Panc1 (cell line): Measurements from ENCODE around the gene TAB2. TPM values are rescaled to one million over a fixed set of nuclear protein-coding genes. Genes with fewer than 3 reads are reported as not detected.

Experiments used
- ATAC-seq: fragments of 200-7000 bp; cut with Tn5 transposase; 2 replicates; pipeline ENCODE4 v1.9.1; 2020; ENCODE audit warnings: mild to moderate bottlenecking, moderate library complexity
- BruUV-seq: library from RNA; stranded (reverse); fragments of 400-500 nt; replicated peaks from 2 replicates; lab custom pipeline; 2021; lab: Mats Ljungman, UMichigan
- CTCF ChIA-PET: fragments of 300-600 bp; sonication (Branson Sonifier 250); formaldehyde crosslinking; loops from one replicate; lab custom pipeline; 2022; ENCODE audit warnings: antibody characterized with exemption; lab: Charles Lee
- POLR2A ChIA-PET: fragments of 300-600 bp; sonication (Branson Sonifier 250); formaldehyde crosslinking; loops from one replicate; lab custom pipeline; 2022; ENCODE audit warnings: antibody characterized with exemption; lab: Charles Lee
- DNase-seq: peaks from one replicate; pipeline ENCODE4 v3.0.0-alpha.2; 2010; ENCODE audit warnings: low read depth, low spot score
- H3K27ac ChIP-seq: 2 replicates; pipeline ENCODE4 v1.5.1; 2011; ENCODE audit warnings: mild to moderate bottlenecking, low read length, inconsistent platforms
- H3K27me3 ChIP-seq: fragments of 200-500 bp; sonication (Bioruptor generic); 2 replicates; pipeline ENCODE4 v1.6.0; 2014; ENCODE audit warnings: low read length, inconsistent platforms; ENCODE audit not compliant: control insufficient read depth, insufficient read depth
- H3K36me3 ChIP-seq: fragments of 200-500 bp; sonication (Bioruptor generic); 2 replicates; pipeline ENCODE4 v1.5.1; 2014; ENCODE audit warnings: inconsistent platforms, mild to moderate bottlenecking, low read length, moderate library complexity; ENCODE audit not compliant: control insufficient read depth, insufficient read depth
- H3K4me1 ChIP-seq: 2 replicates; pipeline ENCODE4 v1.5.1; 2011; ENCODE audit warnings: inconsistent platforms, mild to moderate bottlenecking, low read length, moderate library complexity; ENCODE audit not compliant: control insufficient read depth, insufficient read depth
- H3K4me3 ChIP-seq, 2 experiments: 2 replicates each; pipeline ENCODE4 v1.5.1; 2011 to 2012; ENCODE audit warnings: low read depth in 2 of 2, low read length in 2 of 2, mild to moderate bottlenecking in 2 of 2, inconsistent platforms in 1 of 2, moderate library complexity in 1 of 2
- H3K9me3 ChIP-seq: fragments of 200-500 bp; sonication (Bioruptor generic); 2 replicates; pipeline ENCODE4 v1.5.1; 2014; ENCODE audit warnings: low read depth, mild to moderate bottlenecking, inconsistent platforms, low read length, moderate library complexity; ENCODE audit not compliant: control insufficient read depth, insufficient read depth
- POLR2AphosphoS5 ChIP-seq: IDR thresholded peaks from 2 replicates; pipeline ENCODE4 v1.6.1; 2012; ENCODE audit warnings: mild to moderate bottlenecking, low read depth, low read length, moderate library complexity
- REST ChIP-seq, 2 experiments: IDR thresholded peaks; 2 replicates each; pipeline ENCODE4 v1.6.1; 2011 to 2012; ENCODE audit warnings: low read depth in 2 of 2, control low read depth in 1 of 2, low read length in 1 of 2, mild to moderate bottlenecking in 1 of 2, moderate library complexity in 1 of 2; ENCODE audit not compliant: insufficient read depth in 1 of 2
- SIN3A ChIP-seq: IDR thresholded peaks from 2 replicates; pipeline ENCODE4 v1.6.1; 2012; ENCODE audit warnings: low read depth, mild to moderate bottlenecking, low read length, moderate library complexity, borderline replicate concordance; ENCODE audit not compliant: insufficient read depth
- TCF7L2 ChIP-seq: IDR thresholded peaks from 2 replicates; pipeline ENCODE4 v1.6.1; 2011; ENCODE audit warnings: mild to moderate bottlenecking, low read depth, low read length, inconsistent platforms
- in situ Hi-C: cut with HindIII; loops from 2 replicates; pipeline ENCODE4 v1.10.0; 2016; ENCODE audit warnings: low sequenced_read_pairs, low pct_unique_long_range_greater_than_20kb
- intact Hi-C: fragments of 100-400 bp; cut with micrococcal nuclease; formaldehyde crosslinking; loops from one replicate; pipeline ENCODE4 v1.10.0; 2022; ENCODE audit not compliant: unreplicated experiment
- total RNA-seq: library from RNA; stranded (reverse); gene quantifications from one replicate; pipeline ENCODE4 v1.2.1, GENCODE V29; 2021; ENCODE audit not compliant: unreplicated experiment
- TF ChIP-seq, protein P1 (sequence below): fragments of 450-650 bp; IDR thresholded peaks from 2 replicates; pipeline ENCODE4 v1.5.1; 2017; ENCODE audit warnings: mild to moderate bottlenecking

TAB2 gene
- total RNA-seq, 1 experiment from 2014 or later, result 47.2 TPM

DNA sequence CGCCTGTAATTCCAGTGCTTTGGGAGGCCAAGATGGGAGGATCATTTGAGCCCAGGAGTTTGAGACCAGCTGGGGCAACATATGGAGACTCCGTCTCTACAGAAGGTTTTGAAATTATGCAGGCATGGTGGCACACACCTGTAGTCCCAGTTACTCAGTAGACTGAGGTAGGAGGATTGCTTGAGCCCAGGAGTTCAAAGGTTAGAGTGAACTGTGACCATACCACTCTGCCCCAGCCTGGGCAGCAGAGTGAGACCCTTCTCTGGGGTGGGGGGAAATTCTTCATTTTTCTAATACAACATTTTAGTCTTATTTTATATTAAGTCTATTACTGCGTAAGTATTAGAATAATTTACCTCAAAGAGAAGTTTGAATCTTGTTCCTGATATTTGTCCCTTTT, 62.5 kb downstream of the TAB2 start:
- H3K4me1 ChIP-seq, result no peaks in the 10 kb centered on the region
- CTCF ChIA-PET, result no interaction called here
- no peak for DNase-seq
- H3K36me3 ChIP-seq, result peaks cover 7% of the 10 kb centered on the region; the same call in 1 of the 2 replicates
- H3K27me3 ChIP-seq, result no peaks in the 10 kb centered on the region
- POLR2A ChIA-PET, result no interaction called here
- BruUV-seq, result no TSS peak
- intact Hi-C loops, result no loop called here
- ATAC-seq, result no peak
- H3K4me3 ChIP-seq, result no peak overlapping the region
- TF ChIP-seq TCF7L2 (no peak), SIN3A (no peak), REST (IDR thresholded peaks at IDR 0.05; ENCODE audit: insufficient read depth in 1 of 2, low read depth in 2 of 2, low read length in 1 of 2) (no peak), POLR2AphosphoS5 (no peak)
- TF ChIP-seq, protein P1, sequence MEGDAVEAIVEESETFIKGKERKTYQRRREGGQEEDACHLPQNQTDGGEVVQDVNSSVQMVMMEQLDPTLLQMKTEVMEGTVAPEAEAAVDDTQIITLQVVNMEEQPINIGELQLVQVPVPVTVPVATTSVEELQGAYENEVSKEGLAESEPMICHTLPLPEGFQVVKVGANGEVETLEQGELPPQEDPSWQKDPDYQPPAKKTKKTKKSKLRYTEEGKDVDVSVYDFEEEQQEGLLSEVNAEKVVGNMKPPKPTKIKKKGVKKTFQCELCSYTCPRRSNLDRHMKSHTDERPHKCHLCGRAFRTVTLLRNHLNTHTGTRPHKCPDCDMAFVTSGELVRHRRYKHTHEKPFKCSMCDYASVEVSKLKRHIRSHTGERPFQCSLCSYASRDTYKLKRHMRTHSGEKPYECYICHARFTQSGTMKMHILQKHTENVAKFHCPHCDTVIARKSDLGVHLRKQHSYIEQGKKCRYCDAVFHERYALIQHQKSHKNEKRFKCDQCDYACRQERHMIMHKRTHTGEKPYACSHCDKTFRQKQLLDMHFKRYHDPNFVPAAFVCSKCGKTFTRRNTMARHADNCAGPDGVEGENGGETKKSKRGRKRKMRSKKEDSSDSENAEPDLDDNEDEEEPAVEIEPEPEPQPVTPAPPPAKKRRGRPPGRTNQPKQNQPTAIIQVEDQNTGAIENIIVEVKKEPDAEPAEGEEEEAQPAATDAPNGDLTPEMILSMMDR, result no peak
- in situ Hi-C loops, result no loop called here
- no peaks in the 10 kb centered on the region for H3K9me3 ChIP-seq
- H3K27ac ChIP-seq, result no peak overlapping the region

- in situ Hi-C loops (no loop called here), intact Hi-C loops (no loop called here)
- Histone ChIP-seq H3K27ac (no peak overlapping the region), H3K4me3 (no peak overlapping the region), H3K36me3 (peaks cover 7% of the 10 kb centered on the region; the same call in 1 of the 2 replicates), H3K9me3 (no peaks in the 10 kb centered on the region), H3K4me1 (no peaks in the 10 kb centered on the region), H3K27me3 (no peaks in the 10 kb centered on the region)
- ATAC-seq, result no peak
- POLR2A ChIA-PET, result no interaction called here
- DNase-seq, result no peak
- CTCF ChIA-PET, result no interaction called here
- TF ChIP-seq SIN3A, result no peak
- TF ChIP-seq, protein P1, result no peak
- BruUV-seq, result no TSS peak
These were observed 63.0 kb downstream of the TAB2 start for GRCh38 chr6:149380523-149380922.

DNA sequence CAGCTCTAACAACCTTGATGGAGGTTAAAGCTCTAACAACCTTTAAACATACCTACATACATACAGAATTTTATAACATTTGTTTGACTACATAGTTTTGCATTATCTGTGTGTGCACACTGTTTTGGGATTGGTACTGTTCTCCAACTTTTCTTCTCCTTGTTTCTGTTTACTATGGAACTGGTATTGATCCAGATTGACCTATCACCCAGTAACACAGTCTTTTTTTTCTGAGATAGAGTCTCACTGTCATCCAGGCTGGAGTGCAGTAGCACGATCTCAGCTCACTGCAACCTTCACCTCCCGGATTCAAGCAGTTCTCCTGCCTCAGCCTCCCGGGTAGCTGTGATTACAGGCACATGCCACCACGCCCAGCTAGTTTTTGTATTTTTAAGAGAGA, 65.9 kb downstream of the TAB2 start:
- ATAC-seq (no peak), DNase-seq (no peak)
- intact Hi-C loops (no loop called here), in situ Hi-C loops (no loop called here)
- TF ChIP-seq TCF7L2, result no peak
- no peak for TF ChIP-seq POLR2AphosphoS5
- no peak for TF ChIP-seq SIN3A
- no peak for TF ChIP-seq REST (IDR thresholded peaks at IDR 0.05; ENCODE audit: insufficient read depth in 1 of 2, low read depth in 2 of 2, low read length in 1 of 2)
- TF ChIP-seq, protein P1, result no peak
- no peak overlapping the region for H3K27ac ChIP-seq
- H3K36me3 ChIP-seq, result peaks cover 7% of the 10 kb centered on the region; the same call in 1 of the 2 replicates
- CTCF ChIA-PET, result no interaction called here
- no peak overlapping the region for H3K4me3 ChIP-seq
- H3K4me1 ChIP-seq, result no peaks in the 10 kb centered on the region
- BruUV-seq, result no TSS peak
- H3K27me3 ChIP-seq, result no peaks in the 10 kb centered on the region
- POLR2A ChIA-PET, result no interaction called here
- no peaks in the 10 kb centered on the region for H3K9me3 ChIP-seq
